ENCODE results near the gene MPPED1.

The MPPED1 gene

GRCh38 chr22:43528601-43529360 lies 117.0 kb downstream of the MPPED1 start:
- ATAC-seq = no peak

- ATAC-seq = no peak
Measured at GRCh38 chr22:43529461-43529860, 117.6 kb downstream of the MPPED1 start.

GRCh38 chr22:43529934-43530333 lies 118.1 kb downstream of the MPPED1 start:
- no peak for ATAC-seq

- no peak for ATAC-seq
Measured at GRCh38 chr22:43530349-43531201, 118.8 kb downstream of the MPPED1 start.

- ATAC-seq = no peak
Measured at GRCh38 chr22:43531651-43532050, 119.8 kb downstream of the MPPED1 start.

GRCh38 chr22:43532301-43533155 lies 120.7 kb downstream of the MPPED1 start:
- ATAC-seq = no peak

- no peak for ATAC-seq
Measured at GRCh38 chr22:43533156-43533530, 121.3 kb downstream of the MPPED1 start.

- no peak for ATAC-seq
Measured at GRCh38 chr22:43533656-43534428, 122.0 kb downstream of the MPPED1 start.

- no peak for ATAC-seq
Measured at GRCh38 chr22:43534916-43535315, 123.1 kb downstream of the MPPED1 start.

GRCh38 chr22:43535336-43535735 lies 123.5 kb downstream of the MPPED1 start:
- ATAC-seq = no peak

- no peak for ATAC-seq
Measured at GRCh38 chr22:43535741-43536140, 123.9 kb downstream of the MPPED1 start.

- no peak for ATAC-seq
Measured at GRCh38 chr22:43537019-43537585, 125.3 kb downstream of the MPPED1 start.

- no peak for ATAC-seq
Measured at GRCh38 chr22:43539572-43540528, 128.0 kb downstream of the MPPED1 start.

- ATAC-seq = no peak
Measured at GRCh38 chr22:43540529-43540923, 128.7 kb downstream of the MPPED1 start.

GRCh38 chr22:43541022-43541421 lies 129.2 kb downstream of the MPPED1 start:
- no peak for ATAC-seq

GRCh38 chr22:43541462-43542407 lies 129.9 kb downstream of the MPPED1 start:
- no peak for ATAC-seq

GRCh38 chr22:43542681-43543521 lies 131.1 kb downstream of the MPPED1 start:
- ATAC-seq = no peak

GRCh38 chr22:43543522-43544288 lies 131.9 kb downstream of the MPPED1 start:
- no peak for ATAC-seq

Measured in activated CD4-positive, CD25-positive, alpha-beta regulatory T cell treated with anti-CD3 and anti-CD28 coated beads, Interleukin-2, amount 50 U/mL, for 24 hours (primary cell).